ENCODE results near the gene CAPN10. TPM values are rescaled to one million over a fixed set of nuclear protein-coding genes. Genes with fewer than 3 reads are reported as not detected.

CAPN10 gene
- total RNA-seq, 1 experiment from 2014 or later: 47.4 TPM

DNA sequence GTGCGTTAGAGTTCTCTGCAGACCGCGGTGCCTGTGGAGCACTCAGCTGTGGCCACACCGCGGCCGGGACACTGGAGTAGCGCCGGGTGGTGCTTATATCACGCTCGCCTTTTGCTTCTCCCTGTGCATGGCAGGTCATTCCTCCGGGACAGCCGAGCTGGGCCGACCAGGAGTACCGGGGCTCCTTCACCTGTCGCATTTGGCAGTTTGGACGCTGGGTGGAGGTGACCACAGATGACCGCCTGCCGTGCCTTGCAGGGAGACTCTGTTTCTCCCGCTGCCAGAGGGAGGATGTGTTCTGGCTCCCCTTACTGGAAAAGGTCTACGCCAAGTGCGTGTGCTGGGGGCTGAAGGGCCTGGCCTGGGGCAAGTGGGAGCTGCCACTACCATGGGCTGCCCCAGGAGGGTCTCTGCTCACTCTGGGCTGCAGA, 4.2 kb downstream of the CAPN10 start:
- Histone ChIP-seq H3K79me2 (ENCODE audit: insufficient read depth, low read length) (peaks cover 11% of the 10 kb centered on the region; the same call in 1 of the 2 replicates), H2BK20ac (ENCODE audit: low read depth, low read length, poor library complexity, severe bottlenecking) (no peak overlapping the region), H4K5ac (ENCODE audit: insufficient read length, low read depth, low read length) (no peak overlapping the region), H2BK12ac (ENCODE audit: insufficient read length, low read depth, low read length) (no peak overlapping the region), H2BK120ac (ENCODE audit: low read depth, low read length, poor library complexity, severe bottlenecking) (no peak overlapping the region), H3K9ac (ENCODE audit: extremely low read depth, insufficient read length, low read length) (no peak overlapping the region), H3K4me2 (ENCODE audit: insufficient read depth, insufficient read length, low read length) (no peak overlapping the region), H4K8ac (replicated peaks; ENCODE audit: insufficient read length, low read depth, low read length) (no peak overlapping the region), H2BK15ac (ENCODE audit: low read depth, low read length) (no peak overlapping the region), H4K91ac (ENCODE audit: insufficient read length, low read depth, low read length) (no peak overlapping the region), H3K27me3 (ENCODE audit: insufficient read depth, low read length) (no peaks in the 10 kb centered on the region), H2AK5ac (ENCODE audit: insufficient read length, low read length) (no peak overlapping the region), H3K14ac (ENCODE audit: insufficient read depth, low read length) (no peak overlapping the region), H3K56ac (ENCODE audit: insufficient read length, low read depth, low read length) (no peak overlapping the region), H3K79me1 (ENCODE audit: insufficient read depth, low read depth, low read length, poor library complexity, severe bottlenecking) (peaks cover 5% of the 10 kb centered on the region), H3K23ac (ENCODE audit: insufficient read length, low read depth, low read length) (no peak overlapping the region), H3T11ph (ENCODE audit: low read length) (no peak overlapping the region), H3K27ac (ENCODE audit: insufficient read length, low read depth, low read length) (no peak overlapping the region), H2AFZ (ENCODE audit: low read length) (no peak overlapping the region), H3K4me1 (ENCODE audit: insufficient read depth, low read length) (peaks cover 7% of the 10 kb centered on the region; the same call in 1 of the 2 replicates), H3K9me3 (ENCODE audit: control insufficient read depth, low read depth, low read length) (no peaks in the 10 kb centered on the region), H2BK5ac (ENCODE audit: insufficient read length, low read length) (no peak overlapping the region), H3K4ac (ENCODE audit: low read depth, low read length) (no peak overlapping the region), H3K18ac (ENCODE audit: insufficient read length, low read depth, low read length) (no peak overlapping the region), H4K20me1 (ENCODE audit: control insufficient read depth, insufficient read depth, insufficient read length) (no peaks in the 10 kb centered on the region), H3K23me2 (ENCODE audit: insufficient read length, low read depth, low read length, poor library complexity, severe bottlenecking) (peaks cover 10% of the 10 kb centered on the region)
- no peak overlapping the region for H3K4me3 Mint-ChIP-seq
- WGBS (ENCODE audit: extremely low coverage, insufficient read length, low lambda C conversion rate): no CpG with 5 or more reads among the region's 21 CpGs
- peaks cover 13 to 15% of the 10 kb centered on the region in 2 experiments for H3K4me1 Mint-ChIP-seq
- H3K27me3 Mint-ChIP-seq (ENCODE audit: low read depth): no peaks in the 10 kb centered on the region; the same call in 1 of the 2 replicates
- no peak overlapping the region for H3K27ac Mint-ChIP-seq
- H3K9me3 Mint-ChIP-seq: peaks cover 0 to 2% of the 10 kb centered on the region in 2 experiments; a peak in 1 of 5 replicates
- H3K36me3 Mint-ChIP-seq (ENCODE audit: insufficient read depth in 1 of 3, low read depth in 3 of 3): peaks cover 12 to 30% (median 13%) of the 10 kb centered on the region in 3 experiments
- DNase-seq: no peak
- TF ChIP-seq, protein P1, sequence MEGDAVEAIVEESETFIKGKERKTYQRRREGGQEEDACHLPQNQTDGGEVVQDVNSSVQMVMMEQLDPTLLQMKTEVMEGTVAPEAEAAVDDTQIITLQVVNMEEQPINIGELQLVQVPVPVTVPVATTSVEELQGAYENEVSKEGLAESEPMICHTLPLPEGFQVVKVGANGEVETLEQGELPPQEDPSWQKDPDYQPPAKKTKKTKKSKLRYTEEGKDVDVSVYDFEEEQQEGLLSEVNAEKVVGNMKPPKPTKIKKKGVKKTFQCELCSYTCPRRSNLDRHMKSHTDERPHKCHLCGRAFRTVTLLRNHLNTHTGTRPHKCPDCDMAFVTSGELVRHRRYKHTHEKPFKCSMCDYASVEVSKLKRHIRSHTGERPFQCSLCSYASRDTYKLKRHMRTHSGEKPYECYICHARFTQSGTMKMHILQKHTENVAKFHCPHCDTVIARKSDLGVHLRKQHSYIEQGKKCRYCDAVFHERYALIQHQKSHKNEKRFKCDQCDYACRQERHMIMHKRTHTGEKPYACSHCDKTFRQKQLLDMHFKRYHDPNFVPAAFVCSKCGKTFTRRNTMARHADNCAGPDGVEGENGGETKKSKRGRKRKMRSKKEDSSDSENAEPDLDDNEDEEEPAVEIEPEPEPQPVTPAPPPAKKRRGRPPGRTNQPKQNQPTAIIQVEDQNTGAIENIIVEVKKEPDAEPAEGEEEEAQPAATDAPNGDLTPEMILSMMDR (conservative IDR thresholded peaks at IDR 0.05): no peak
